ENCODE measurements around the gene NR2F6.

NR2F6 gene

DNA sequence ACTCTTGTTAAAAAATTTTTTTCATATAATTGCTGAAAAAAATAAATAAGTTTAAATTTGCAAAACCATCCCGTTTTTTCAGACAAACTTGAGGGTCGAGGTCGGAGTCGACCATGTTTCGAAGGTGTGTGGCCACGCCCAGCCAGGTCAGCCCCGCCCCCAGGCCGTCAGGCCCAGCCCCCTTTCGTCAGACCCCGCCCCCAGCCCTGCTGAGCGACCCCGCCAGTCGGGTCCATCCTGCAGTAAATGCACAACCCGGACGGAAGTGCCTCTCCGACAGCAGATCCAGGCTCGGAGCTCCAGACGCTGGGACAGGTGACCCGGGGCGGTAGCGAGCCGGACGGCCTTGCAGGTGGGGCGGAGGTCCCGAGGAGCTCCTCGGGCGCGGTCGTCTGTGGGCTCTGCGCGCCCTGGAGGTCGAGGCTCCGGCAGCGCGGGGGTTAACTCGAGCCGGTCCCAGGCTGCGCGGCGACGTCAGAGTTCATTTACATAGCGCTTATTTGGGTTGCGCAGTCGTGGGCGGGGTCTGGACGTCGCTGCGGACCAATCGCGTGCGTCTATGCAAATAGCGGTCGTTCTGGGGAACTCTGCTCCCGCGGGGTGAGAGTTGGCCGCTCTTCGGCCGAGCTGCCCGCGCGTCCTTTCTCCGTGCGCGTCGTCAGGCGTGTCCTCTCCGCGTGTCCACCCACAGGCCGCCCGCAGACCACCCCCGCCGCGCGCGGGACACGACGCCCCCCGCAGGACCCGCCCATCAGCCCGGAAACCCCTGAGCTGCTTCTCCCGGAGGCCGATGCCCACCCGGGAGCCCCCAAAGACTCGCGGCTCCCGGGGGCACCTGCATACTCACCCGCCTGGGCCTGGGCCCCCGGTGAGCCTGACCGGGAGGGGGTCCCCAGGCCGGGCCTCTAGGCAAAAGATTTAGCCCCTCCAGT lies 19.5 kb downstream of the NR2F6 start, which contains the start of gene OCEL1 (continued):
- TF ChIP-seq ZNF175 (tag by site-specific recombination; IDR thresholded peaks at IDR 0.05) (no peak), ZNF112 (tag by site-specific recombination; IDR thresholded peaks at IDR 0.05) (no peak), CTCF (tag by site-specific recombination; IDR thresholded peaks at IDR 0.05) (no peak; the same call in 1 of the 2 replicates), YY2 (tag by site-specific recombination; IDR thresholded peaks at IDR 0.05) (no peak), ZNF843 (tag by site-specific recombination; IDR thresholded peaks at IDR 0.05) (no peak), HIC1 (tag by site-specific recombination; IDR thresholded peaks at IDR 0.05) (peak; percentile 66), IKZF3 (tag by site-specific recombination; IDR thresholded peaks at IDR 0.05) (peak; percentile 86), ZNF23 (tag by site-specific recombination; IDR thresholded peaks at IDR 0.05; ENCODE audit: borderline replicate concordance) (no peak), SP7 (tag by site-specific recombination; IDR thresholded peaks at IDR 0.05) (peak; percentile 75), ZNF37A (tag by site-specific recombination; IDR thresholded peaks at IDR 0.05) (no peak), GLI4 (tag by site-specific recombination; IDR thresholded peaks at IDR 0.05) (no peak), ZNF174 (tag by site-specific recombination; IDR thresholded peaks at IDR 0.05) (no peak), ZNF518A (tag by site-specific recombination; conservative IDR thresholded peaks at IDR 0.05; ENCODE audit: low read depth) (no peak), ZNF580 (tag by site-specific recombination; IDR thresholded peaks at IDR 0.05) (no peak), ZNF335 (tag by site-specific recombination; conservative IDR thresholded peaks at IDR 0.05) (0 out of 2 replicates have a peak, but pooled peaks have one; percentile 72), ZNF239 (tag by site-specific recombination; IDR thresholded peaks at IDR 0.05) (no peak), ZNF341 (tag by site-specific recombination; IDR thresholded peaks at IDR 0.05; ENCODE audit: low read depth) (peak; percentile 48; the same call in 1 of the 2 replicates)
- TF ChIP-seq, protein P1, sequence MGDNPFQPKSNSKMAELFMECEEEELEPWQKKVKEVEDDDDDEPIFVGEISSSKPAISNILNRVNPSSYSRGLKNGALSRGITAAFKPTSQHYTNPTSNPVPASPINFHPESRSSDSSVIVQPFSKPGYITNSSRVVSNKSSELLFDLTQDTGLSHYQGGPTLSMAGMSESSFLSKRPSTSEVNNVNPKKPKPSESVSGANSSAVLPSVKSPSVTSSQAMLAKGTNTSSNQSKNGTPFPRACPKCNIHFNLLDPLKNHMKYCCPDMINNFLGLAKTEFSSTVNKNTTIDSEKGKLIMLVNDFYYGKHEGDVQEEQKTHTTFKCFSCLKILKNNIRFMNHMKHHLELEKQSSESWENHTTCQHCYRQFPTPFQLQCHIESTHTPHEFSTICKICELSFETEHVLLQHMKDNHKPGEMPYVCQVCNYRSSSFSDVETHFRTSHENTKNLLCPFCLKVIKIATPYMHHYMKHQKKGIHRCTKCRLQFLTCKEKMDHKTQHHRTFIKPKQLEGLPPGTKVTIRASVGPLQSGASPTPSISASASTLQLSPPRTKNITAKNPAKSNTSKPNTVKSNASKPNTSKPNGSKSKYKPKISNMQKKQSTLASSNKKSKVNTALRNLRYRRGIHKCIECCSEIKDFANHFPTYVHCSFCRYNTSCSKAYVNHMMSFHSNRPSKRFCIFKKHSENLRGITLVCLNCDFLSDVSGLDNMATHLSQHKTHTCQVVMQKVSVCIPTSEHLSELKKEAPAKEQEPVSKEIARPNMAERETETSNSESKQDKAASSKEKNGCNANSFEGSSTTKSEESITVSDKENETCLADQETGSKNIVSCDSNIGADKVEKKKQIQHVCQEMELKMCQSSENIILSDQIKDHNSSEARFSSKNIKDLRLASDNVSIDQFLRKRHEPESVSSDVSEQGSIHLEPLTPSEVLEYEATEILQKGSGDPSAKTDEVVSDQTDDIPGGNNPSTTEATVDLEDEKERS (tag by site-specific recombination; IDR thresholded peaks at IDR 0.05) = no peak
- TF ChIP-seq, protein P2, sequence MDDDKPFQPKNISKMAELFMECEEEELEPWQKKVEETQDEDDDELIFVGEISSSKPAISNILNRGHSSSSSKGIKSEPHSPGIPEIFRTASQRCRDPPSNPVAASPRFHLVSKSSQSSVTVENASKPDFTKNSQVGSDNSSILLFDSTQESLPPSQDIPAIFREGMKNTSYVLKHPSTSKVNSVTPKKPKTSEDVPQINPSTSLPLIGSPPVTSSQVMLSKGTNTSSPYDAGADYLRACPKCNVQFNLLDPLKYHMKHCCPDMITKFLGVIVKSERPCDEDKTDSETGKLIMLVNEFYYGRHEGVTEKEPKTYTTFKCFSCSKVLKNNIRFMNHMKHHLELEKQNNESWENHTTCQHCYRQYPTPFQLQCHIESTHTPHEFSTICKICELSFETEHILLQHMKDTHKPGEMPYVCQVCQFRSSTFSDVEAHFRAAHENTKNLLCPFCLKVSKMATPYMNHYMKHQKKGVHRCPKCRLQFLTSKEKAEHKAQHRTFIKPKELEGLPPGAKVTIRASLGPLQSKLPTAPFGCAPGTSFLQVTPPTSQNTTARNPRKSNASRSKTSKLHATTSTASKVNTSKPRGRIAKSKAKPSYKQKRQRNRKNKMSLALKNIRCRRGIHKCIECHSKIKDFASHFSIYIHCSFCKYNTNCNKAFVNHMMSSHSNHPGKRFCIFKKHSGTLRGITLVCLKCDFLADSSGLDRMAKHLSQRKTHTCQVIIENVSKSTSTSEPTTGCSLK (tag by site-specific recombination; IDR thresholded peaks at IDR 0.05) = no peak

All from HEK293 (cell line).